GM21390 (cell line): ENCODE measurements around the gene TEX13B.
"Not testable (repeated sequence)": the region's sequence is repeated elsewhere in the genome, so short reads cannot be mapped to it uniquely, and the experiment has no call there.

Source experiments
- ATAC-seq: cut with Tn5 transposase; IDR thresholded peaks from one replicate; pipeline ENCODE4 v1.9.1; 2021; ENCODE audit not compliant: unreplicated experiment

Gene TEX13B

GRCh38 chrX:107982356-107982755, at the start of gene TEX13B:
TSS of gene TEX13B (minus strand) at chrX:107982370. CDS start at chrX:107982127, 243 bp downstream.
- ATAC-seq: no peak

- peak; percentile 69 for ATAC-seq
These were observed 48.0 kb upstream of the TEX13B start for GRCh38 chrX:108029928-108030711.

- ATAC-seq: no peak
These were observed 46.7 kb upstream of the TEX13B start for GRCh38 chrX:108028854-108029253.

- no peak for ATAC-seq
These were observed 43.9 kb upstream of the TEX13B start for GRCh38 chrX:108025954-108026600.

GRCh38 chrX:108025376-108025775, 43.2 kb upstream of the TEX13B start:
- ATAC-seq: no peak

GRCh38 chrX:108022491-108023089, 40.4 kb upstream of the TEX13B start:
- ATAC-seq: no peak

- no peak for ATAC-seq
These were observed 38.5 kb upstream of the TEX13B start for GRCh38 chrX:108020631-108021030.

GRCh38 chrX:108019382-108019875, 37.3 kb upstream of the TEX13B start:
- ATAC-seq: no peak

GRCh38 chrX:108018656-108019381, 36.6 kb upstream of the TEX13B start:
- no peak for ATAC-seq

- peak; percentile 83 for ATAC-seq
These were observed 19.1 kb upstream of the TEX13B start for GRCh38 chrX:108001218-108001814.

- no peak for ATAC-seq
These were observed 18.6 kb upstream of the TEX13B start for GRCh38 chrX:108000751-108001150.

- no peak for ATAC-seq
These were observed 14.0 kb upstream of the TEX13B start for GRCh38 chrX:107996124-107996523.

- ATAC-seq: no peak
These were observed 2.9 kb upstream of the TEX13B start for GRCh38 chrX:107985033-107985432.

- no peak for ATAC-seq
These were observed 2.6 kb downstream of the TEX13B start for GRCh38 chrX:107979534-107979933.

- no peak for ATAC-seq
These were observed 3.4 kb downstream of the TEX13B start for GRCh38 chrX:107978707-107979307.

- ATAC-seq: no peak
These were observed 4.1 kb downstream of the TEX13B start for GRCh38 chrX:107978071-107978470.

GRCh38 chrX:107971636-107972035, 10.5 kb downstream of the TEX13B start:
- no peak for ATAC-seq

GRCh38 chrX:107970073-107970472, 12.1 kb downstream of the TEX13B start:
- ATAC-seq: no peak

GRCh38 chrX:107968623-107969022, 13.5 kb downstream of the TEX13B start:
- no peak for ATAC-seq

- ATAC-seq: not testable (repeated sequence)
These were observed 26.8 kb downstream of the TEX13B start for GRCh38 chrX:107955337-107955736.
